ENCODE results near the gene BORCS5. TPM values are rescaled to one million over a fixed set of nuclear protein-coding genes. Genes with fewer than 3 reads are reported as not detected.

BORCS5 gene
- total and polyA plus RNA-seq, 2 of the 8 experiments (the other 6 are each of a cell fraction or from before 2014, with no cell fraction given), result 8.3 to 17.4 TPM

DNA sequence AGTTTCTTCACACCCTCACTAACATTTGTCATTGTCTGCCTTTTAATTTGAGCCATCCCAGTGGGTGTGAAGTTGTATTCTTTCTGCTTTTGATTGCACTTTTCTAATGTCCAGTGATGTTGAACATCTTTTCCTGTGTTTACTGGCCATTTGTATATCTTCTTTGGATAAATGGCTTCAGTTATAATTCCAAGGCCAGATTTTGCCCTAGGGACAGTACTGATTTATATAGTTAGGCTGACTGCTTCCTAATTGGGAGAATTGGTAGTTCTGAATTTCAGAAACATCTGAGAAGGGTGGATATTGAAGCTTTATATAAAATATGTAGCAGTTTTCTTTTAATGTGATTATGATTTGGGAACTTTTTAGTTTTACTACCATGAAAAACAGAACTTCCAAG lies 97.4 kb downstream of the BORCS5 start:
- no peak for TF ChIP-seq SIN3A (conservative IDR thresholded peaks at IDR 0.05 in 1 of 2, IDR thresholded peaks at IDR 0.05 in 1 of 2; ENCODE audit: low read depth in 1 of 2, low read length in 2 of 2)
- TF ChIP-seq FOSL1 (IDR thresholded peaks at IDR 0.05; ENCODE audit: insufficient read depth, low read depth, low read length), result no peak
- no peak for TF ChIP-seq ASH2L (IDR thresholded peaks at IDR 0.05; ENCODE audit: low read length)
- TF ChIP-seq EP300 (IDR thresholded peaks at IDR 0.05; ENCODE audit: borderline replicate concordance in 1 of 2, low read depth in 2 of 2, low read length in 2 of 2), result no peak
- no peak for TF ChIP-seq GTF2F1 (IDR thresholded peaks at IDR 0.05; ENCODE audit: borderline replicate concordance, low read depth, low read length)
- TF ChIP-seq CHD1 (IDR thresholded peaks at IDR 0.05; ENCODE audit: low read depth, low read length), result no peak
- no peak for TF ChIP-seq TAF7 (optimal IDR thresholded peaks at IDR 0.05; ENCODE audit: borderline replicate concordance, low read depth, low read length)
- no peak for TF ChIP-seq YY1 (IDR thresholded peaks at IDR 0.05; ENCODE audit: low read depth, low read length)
- no peak for TF ChIP-seq SP1 (IDR thresholded peaks at IDR 0.05; ENCODE audit: low read depth, low read length)
- TF ChIP-seq ZNF274 (IDR thresholded peaks at IDR 0.05; ENCODE audit: borderline replicate concordance, extremely low read depth, low read length), result no peak
- TF ChIP-seq POLR2AphosphoS5 (IDR thresholded peaks at IDR 0.05; ENCODE audit: low read depth, low read length), result no peak
- TF ChIP-seq SP2 (IDR thresholded peaks at IDR 0.05; ENCODE audit: low read length), result no peak
- TF ChIP-seq CTBP2 (IDR thresholded peaks at IDR 0.05; ENCODE audit: borderline replicate concordance, insufficient read depth, insufficient read length, low read length), result no peak
- TF ChIP-seq RNF2 (IDR thresholded peaks at IDR 0.05; ENCODE audit: borderline replicate concordance, low read depth, low read length, missing control alignments, poor library complexity, severe bottlenecking), result no peak
- no peak overlapping the region for H4K91ac ChIP-seq (replicated peaks; ENCODE audit: insufficient read length, low read length)
- H3K14ac ChIP-seq (ENCODE audit: insufficient read length), result no peak overlapping the region
- FAIRE-seq (no peak), DNase-seq (ENCODE audit: low read depth in 1 of 2, low spot score in 2 of 2) (no peak)
- no peak overlapping the region for H4K8ac ChIP-seq (ENCODE audit: extremely low read depth, insufficient read depth, low read length)
- no peak overlapping the region for H3K23ac ChIP-seq (ENCODE audit: insufficient read length)
- H3K36me3 ChIP-seq (ENCODE audit: control insufficient read depth in 2 of 4, insufficient read depth in 4 of 4, low read length in 3 of 4), result no peaks in the 10 kb centered on the region
- no peak overlapping the region for H4K5ac ChIP-seq (ENCODE audit: insufficient read length, low read depth, low read length)
- H2BK15ac ChIP-seq (ENCODE audit: low read length), result no peak overlapping the region
- H3K79me1 ChIP-seq (ENCODE audit: low read depth, low read length), result no peaks in the 10 kb centered on the region
- H2AK5ac ChIP-seq (ENCODE audit: low read depth, low read length), result no peak overlapping the region
- H2BK5ac ChIP-seq (ENCODE audit: low read depth, low read length), result no peak overlapping the region
- no peak overlapping the region for H3K4me2 ChIP-seq (ENCODE audit: insufficient read depth in 1 of 2, low read depth in 2 of 2, low read length in 2 of 2)
- no peak overlapping the region for H3K4me3 ChIP-seq (ENCODE audit: extremely low read depth in 1 of 4, insufficient read depth in 2 of 4, low read depth in 3 of 4, low read length in 4 of 4)
- no peak overlapping the region for H2BK12ac ChIP-seq (ENCODE audit: low read depth, low read length)
- no peak overlapping the region for H3K9ac ChIP-seq (replicated peaks in 1 of 4; ENCODE audit: extremely low read depth in 1 of 4, low read depth in 3 of 4, low read length in 3 of 4)
- H3K79me2 ChIP-seq (ENCODE audit: control insufficient read depth in 1 of 2, insufficient read depth in 2 of 2, low read length in 2 of 2), result no peaks in the 10 kb centered on the region
- no peak overlapping the region for H3K4ac ChIP-seq (replicated peaks; ENCODE audit: insufficient read length, low read depth, low read length)
- no peaks in the 10 kb centered on the region for H3K9me3 ChIP-seq (ENCODE audit: insufficient read depth in 2 of 2, low read depth in 1 of 2, low read length in 1 of 2)
- no peaks in the 10 kb centered on the region for H4K20me1 ChIP-seq (replicated peaks in 1 of 2; ENCODE audit: control insufficient read depth in 1 of 2, insufficient read depth in 2 of 2, low read length in 2 of 2)
- H2AFZ ChIP-seq (ENCODE audit: low read length), result no peak overlapping the region
- no peak overlapping the region for H3K18ac ChIP-seq (ENCODE audit: extremely low read depth, low read length)
- H3K27ac ChIP-seq (ENCODE audit: low read depth, low read length), result no peak overlapping the region
- no peaks in the 10 kb centered on the region for H3K23me2 ChIP-seq (ENCODE audit: low read depth, low read length)
- H2BK20ac ChIP-seq (ENCODE audit: low read length), result no peak overlapping the region
- H3K27me3 ChIP-seq (replicated peaks in 1 of 4; ENCODE audit: control insufficient read depth in 3 of 4, extremely low read depth in 1 of 4, insufficient read depth in 3 of 4, low read length in 3 of 4), result no peaks in the 10 kb centered on the region
- ChIA-PET POLR2A (ENCODE audit: partially characterized antibody) (interaction anchor here (0.6 to 1.4 kb wide), 2 partner anchors 70 to 271 kb away, joined by 3 read pairs; no protein-coding TSS in a partner anchor), CTCF (ENCODE audit: partially characterized antibody) (interaction anchor here (0.8 to 2.1 kb wide), 5 partner anchors 12 to 77 kb away, joined by 3 to 9 read pairs (median 4); no protein-coding TSS in a partner anchor)
- H3K56ac ChIP-seq (replicated peaks; ENCODE audit: insufficient read length, low read depth, low read length), result no peak overlapping the region
- H2BK120ac ChIP-seq (replicated peaks; ENCODE audit: low read depth, low read length), result no peak overlapping the region
- H3K4me1 ChIP-seq (replicated peaks in 1 of 4; ENCODE audit: control insufficient read depth in 3 of 4, insufficient read depth in 4 of 4, low read length in 3 of 4), result peaks cover 0 to 2% (median 0%) of the 10 kb centered on the region in 4 experiments; a peak in 2 of 7 replicates
